ENCODE measurements around the gene DTL. TPM values are rescaled to one million over a fixed set of nuclear protein-coding genes. Genes with fewer than 3 reads are reported as not detected.

DTL gene
- total RNA-seq, 1 donor from 2014 or later, result 73.9 TPM

GRCh38 chr1:212106286-212106792 lies 70.8 kb downstream of the DTL start:
- intact Hi-C loops (cut with micrococcal nuclease), result no loop called here
- H3K4me3 Mint-ChIP-seq (ENCODE audit: low read depth), result no peak overlapping the region

GRCh38 chr1:212107481-212107880 lies 71.9 kb downstream of the DTL start:
- peaks cover 19% of the 10 kb centered on the region for H3K4me1 Mint-ChIP-seq (ENCODE audit: low read depth)
- peaks cover 46% of the 10 kb centered on the region for H3K36me3 Mint-ChIP-seq (ENCODE audit: low read depth)
- no peaks in the 10 kb centered on the region for H3K27me3 Mint-ChIP-seq (ENCODE audit: low read depth)
- no peak overlapping the region for H3K4me3 Mint-ChIP-seq (ENCODE audit: low read depth)
- H3K9me3 Mint-ChIP-seq, result no peaks in the 10 kb centered on the region
- intact Hi-C loops (cut with micrococcal nuclease), result no loop called here
- no peak for DNase-seq (ENCODE audit: low spot score)
- H3K27ac Mint-ChIP-seq, result no peak overlapping the region

More at GRCh38 chr1:212106286-212106792, 70.8 kb downstream of the DTL start:
- Mint-ChIP-seq H3K4me1 (ENCODE audit: low read depth) (peaks cover 29% of the 10 kb centered on the region), H3K27me3 (ENCODE audit: low read depth) (no peaks in the 10 kb centered on the region), H3K9me3 (no peaks in the 10 kb centered on the region), H3K36me3 (ENCODE audit: low read depth) (peaks cover 57% of the 10 kb centered on the region), H3K27ac (no peak overlapping the region)
- no peak for DNase-seq (ENCODE audit: low spot score)

DNA sequence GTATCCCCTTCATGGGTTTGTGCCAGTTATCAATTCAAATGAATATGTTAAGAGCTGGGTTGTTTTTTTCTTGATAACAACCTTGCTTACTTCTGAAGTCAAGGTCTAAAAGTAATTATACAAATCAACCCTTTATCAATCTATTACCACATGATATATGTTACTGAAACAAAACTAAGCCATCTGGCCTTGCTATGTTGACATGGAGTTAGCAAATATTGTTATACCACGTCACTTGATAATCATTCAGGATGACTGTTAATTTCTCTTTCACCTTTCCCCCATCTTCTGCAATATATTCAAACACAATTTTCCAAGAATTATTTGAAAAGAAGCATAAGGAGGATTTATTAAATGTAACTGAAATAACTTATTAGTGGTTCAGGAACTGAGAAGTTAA lies 72.6 kb downstream of the DTL start:
- H3K36me3 Mint-ChIP-seq (ENCODE audit: low read depth), result peaks cover 40% of the 10 kb centered on the region
- no peaks in the 10 kb centered on the region for H3K9me3 Mint-ChIP-seq
- H3K4me3 Mint-ChIP-seq (ENCODE audit: low read depth), result no peak overlapping the region
- peaks cover 18% of the 10 kb centered on the region for H3K4me1 Mint-ChIP-seq (ENCODE audit: low read depth)
- no peaks in the 10 kb centered on the region for H3K27me3 Mint-ChIP-seq (ENCODE audit: low read depth)
- intact Hi-C loops (cut with micrococcal nuclease), result no loop called here
- no peak overlapping the region for H3K27ac Mint-ChIP-seq
- no peak for DNase-seq (ENCODE audit: low spot score)

GRCh38 chr1:212108981-212109380 lies 73.4 kb downstream of the DTL start:
- Mint-ChIP-seq H3K9me3 (no peaks in the 10 kb centered on the region), H3K27ac (no peak overlapping the region), H3K27me3 (ENCODE audit: low read depth) (no peaks in the 10 kb centered on the region), H3K4me1 (ENCODE audit: low read depth) (peaks cover 15% of the 10 kb centered on the region), H3K36me3 (ENCODE audit: low read depth) (peaks cover 33% of the 10 kb centered on the region), H3K4me3 (ENCODE audit: low read depth) (no peak overlapping the region)
- intact Hi-C loops (cut with micrococcal nuclease), result no loop called here
- DNase-seq (ENCODE audit: low spot score), result no peak

DNA sequence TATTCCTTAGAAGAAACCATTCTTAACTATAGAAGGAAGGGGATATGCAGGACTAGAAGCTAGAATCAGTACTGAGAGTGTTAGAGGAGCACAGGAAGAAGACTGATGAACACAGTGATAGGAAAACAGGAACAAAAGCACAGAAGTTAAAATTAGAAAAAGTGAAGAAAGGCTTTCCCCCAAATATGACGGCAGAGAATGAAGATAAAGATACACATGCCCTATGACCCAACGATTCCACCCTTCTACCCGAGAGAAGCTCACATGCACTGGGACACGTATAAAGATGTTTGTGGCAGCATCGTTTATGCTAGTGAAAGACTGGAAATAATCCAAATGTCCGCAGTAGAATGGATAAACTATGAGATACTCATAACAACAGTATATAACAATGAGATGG lies 74.2 kb downstream of the DTL start:
- H3K4me1 Mint-ChIP-seq (ENCODE audit: low read depth), result peaks cover 13% of the 10 kb centered on the region
- H3K9me3 Mint-ChIP-seq, result no peaks in the 10 kb centered on the region
- intact Hi-C loops (cut with micrococcal nuclease), result no loop called here
- H3K36me3 Mint-ChIP-seq (ENCODE audit: low read depth), result peaks cover 27% of the 10 kb centered on the region
- H3K27ac Mint-ChIP-seq, result no peak overlapping the region
- DNase-seq (ENCODE audit: low spot score), result no peak
- H3K27me3 Mint-ChIP-seq (ENCODE audit: low read depth), result no peaks in the 10 kb centered on the region
- no peak overlapping the region for H3K4me3 Mint-ChIP-seq (ENCODE audit: low read depth)

- peaks cover 10% of the 10 kb centered on the region for H3K4me1 Mint-ChIP-seq (ENCODE audit: low read depth)
- DNase-seq (ENCODE audit: low spot score), result no peak
- H3K27ac Mint-ChIP-seq, result no peak overlapping the region
- no peaks in the 10 kb centered on the region for H3K27me3 Mint-ChIP-seq (ENCODE audit: low read depth)
- intact Hi-C loops (cut with micrococcal nuclease), result no loop called here
- H3K36me3 Mint-ChIP-seq (ENCODE audit: low read depth), result peaks cover 21% of the 10 kb centered on the region
- no peaks in the 10 kb centered on the region for H3K9me3 Mint-ChIP-seq
- no peak overlapping the region for H3K4me3 Mint-ChIP-seq (ENCODE audit: low read depth)
Observed at GRCh38 chr1:212110617-212111016, 75.1 kb downstream of the DTL start.

GRCh38 chr1:212111536-212111935 lies 76.0 kb downstream of the DTL start:
- DNase-seq (ENCODE audit: low spot score), result no peak
- Mint-ChIP-seq H3K27ac (no peak overlapping the region), H3K4me1 (ENCODE audit: low read depth) (peaks cover 7% of the 10 kb centered on the region), H3K36me3 (ENCODE audit: low read depth) (peaks cover 13% of the 10 kb centered on the region), H3K4me3 (ENCODE audit: low read depth) (no peak overlapping the region), H3K27me3 (ENCODE audit: low read depth) (no peaks in the 10 kb centered on the region), H3K9me3 (no peaks in the 10 kb centered on the region)
- intact Hi-C loops (cut with micrococcal nuclease), result no loop called here

- peaks cover 9% of the 10 kb centered on the region for H3K36me3 Mint-ChIP-seq (ENCODE audit: low read depth)
- H3K27ac Mint-ChIP-seq, result no peak overlapping the region
- no peaks in the 10 kb centered on the region for H3K9me3 Mint-ChIP-seq
- H3K4me3 Mint-ChIP-seq (ENCODE audit: low read depth), result no peak overlapping the region
- peaks cover 8% of the 10 kb centered on the region for H3K4me1 Mint-ChIP-seq (ENCODE audit: low read depth)
- DNase-seq (ENCODE audit: low spot score), result no peak
- intact Hi-C loops (cut with micrococcal nuclease), result no loop called here
- no peaks in the 10 kb centered on the region for H3K27me3 Mint-ChIP-seq (ENCODE audit: low read depth)
Observed at GRCh38 chr1:212113706-212114105, 78.2 kb downstream of the DTL start.

GRCh38 chr1:212118167-212118871 lies 82.8 kb downstream of the DTL start:
- no peak overlapping the region for H3K4me3 Mint-ChIP-seq (ENCODE audit: low read depth)
- intact Hi-C loops (cut with micrococcal nuclease), result no loop called here
- no peaks in the 10 kb centered on the region for H3K9me3 Mint-ChIP-seq
- peaks cover 19% of the 10 kb centered on the region for H3K36me3 Mint-ChIP-seq (ENCODE audit: low read depth)
- H3K27ac Mint-ChIP-seq, result no peak overlapping the region
- no peak for DNase-seq (ENCODE audit: low spot score)
- peaks cover 29% of the 10 kb centered on the region for H3K4me1 Mint-ChIP-seq (ENCODE audit: low read depth)
- no peaks in the 10 kb centered on the region for H3K27me3 Mint-ChIP-seq (ENCODE audit: low read depth)

DNA sequence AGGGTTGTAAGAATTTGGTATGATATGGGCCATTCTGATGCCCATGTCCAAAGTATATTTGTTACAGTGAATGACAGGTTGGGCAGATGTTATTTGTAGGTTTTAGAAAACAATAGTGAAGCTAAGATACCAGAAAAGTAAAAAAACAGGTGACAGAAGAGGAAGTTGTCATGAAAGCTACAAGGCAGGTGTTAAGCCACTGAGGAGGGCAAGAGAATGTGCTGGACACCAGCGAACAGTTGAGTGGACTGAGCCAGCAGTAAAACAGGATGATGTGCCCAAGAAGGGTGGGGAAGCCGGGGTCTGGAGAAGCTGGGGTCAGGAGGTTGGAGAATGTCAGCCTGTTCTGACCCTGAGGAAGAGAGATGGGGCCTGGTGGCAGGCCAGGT lies 83.3 kb downstream of the DTL start:
- Mint-ChIP-seq H3K27ac (peak overlapping the region; percentile 38), H3K36me3 (ENCODE audit: low read depth) (peaks cover 19% of the 10 kb centered on the region), H3K27me3 (ENCODE audit: low read depth) (no peaks in the 10 kb centered on the region), H3K9me3 (no peaks in the 10 kb centered on the region), H3K4me3 (ENCODE audit: low read depth) (no peak overlapping the region), H3K4me1 (ENCODE audit: low read depth) (peaks cover 29% of the 10 kb centered on the region)
- intact Hi-C loops (cut with micrococcal nuclease), result no loop called here
- no peak for DNase-seq (ENCODE audit: low spot score)

DNA sequence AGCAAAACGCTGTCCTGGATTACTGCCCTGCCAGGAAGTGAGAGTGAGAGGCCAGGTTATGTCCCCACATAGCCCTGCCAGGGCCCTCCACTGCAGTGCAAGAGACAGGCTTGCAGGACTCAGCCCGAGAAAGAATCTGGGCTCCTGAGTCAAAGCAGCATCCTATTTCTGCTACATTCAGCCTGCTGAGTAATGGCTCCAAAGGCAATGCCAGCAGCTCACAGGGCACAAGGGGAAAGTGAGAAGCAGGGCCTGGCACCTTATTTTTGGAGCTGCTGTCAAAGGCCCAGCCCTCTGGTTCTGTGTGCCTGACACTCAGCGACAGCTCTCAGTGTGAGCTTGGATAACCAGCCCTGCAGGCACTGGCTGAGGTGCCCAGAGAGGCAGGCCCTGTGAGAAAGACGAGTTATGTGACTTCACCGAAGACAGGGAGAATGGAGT lies 83.9 kb downstream of the DTL start:
- no peaks in the 10 kb centered on the region for H3K9me3 Mint-ChIP-seq
- intact Hi-C loops (cut with micrococcal nuclease), result no loop called here
- no peaks in the 10 kb centered on the region for H3K27me3 Mint-ChIP-seq (ENCODE audit: low read depth)
- DNase-seq (ENCODE audit: low spot score), result no peak
- peaks cover 29% of the 10 kb centered on the region for H3K4me1 Mint-ChIP-seq (ENCODE audit: low read depth)
- H3K36me3 Mint-ChIP-seq (ENCODE audit: low read depth), result peaks cover 19% of the 10 kb centered on the region
- H3K4me3 Mint-ChIP-seq (ENCODE audit: low read depth), result no peak overlapping the region
- H3K27ac Mint-ChIP-seq, result peak overlapping the region; percentile 38

DNA sequence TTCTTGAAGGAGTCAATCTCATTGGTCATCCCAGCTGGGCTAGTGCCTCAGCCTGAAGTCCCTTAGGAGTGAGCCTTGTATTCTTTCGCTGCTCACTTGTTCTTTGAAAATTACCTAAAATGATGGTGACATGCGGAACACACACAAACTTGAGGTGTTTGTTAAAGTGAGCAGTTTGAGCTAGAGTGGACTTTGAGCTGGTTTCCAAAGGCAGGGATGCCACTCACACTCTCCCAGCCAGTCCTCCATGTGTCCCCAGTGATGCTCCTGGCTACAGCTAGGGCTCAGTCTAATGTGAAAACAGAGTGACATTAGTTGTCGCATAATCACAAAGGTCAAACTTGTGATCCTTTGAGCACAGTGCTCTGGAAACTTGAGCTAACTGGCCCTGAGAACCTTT lies 84.3 kb downstream of the DTL start:
- peaks cover 33% of the 10 kb centered on the region for H3K4me1 Mint-ChIP-seq (ENCODE audit: low read depth)
- intact Hi-C loops (cut with micrococcal nuclease), result loop anchor here (2.0 to 5.0 kb wide), 3 partner anchors 17 to 117 kb away; no protein-coding TSS in a partner anchor
- H3K27ac Mint-ChIP-seq, result no peak overlapping the region
- H3K4me3 Mint-ChIP-seq (ENCODE audit: low read depth), result no peak overlapping the region
- peaks cover 17% of the 10 kb centered on the region for H3K36me3 Mint-ChIP-seq (ENCODE audit: low read depth)
- H3K27me3 Mint-ChIP-seq (ENCODE audit: low read depth), result no peaks in the 10 kb centered on the region
- H3K9me3 Mint-ChIP-seq, result no peaks in the 10 kb centered on the region
- DNase-seq (ENCODE audit: low spot score), result no peak

- intact Hi-C loops (cut with micrococcal nuclease), result loop anchor here (1.0 to 5.0 kb wide), 5 partner anchors 19 to 164 kb away; partner anchors contain the start of gene PPP2R5A
- Mint-ChIP-seq H3K36me3 (ENCODE audit: low read depth) (peaks cover 15% of the 10 kb centered on the region), H3K4me3 (ENCODE audit: low read depth) (no peak overlapping the region), H3K27me3 (ENCODE audit: low read depth) (no peaks in the 10 kb centered on the region), H3K9me3 (no peaks in the 10 kb centered on the region), H3K4me1 (ENCODE audit: low read depth) (peaks cover 39% of the 10 kb centered on the region), H3K27ac (peak overlapping the region; percentile 56)
- no peak for DNase-seq (ENCODE audit: low spot score)
Observed at GRCh38 chr1:212121779-212122178, 86.2 kb downstream of the DTL start.
